AG09309 (cell line): ENCODE results near the gene SEMA3B.

ENCODE experiments used
- DNase-seq: peaks from one replicate; pipeline ENCODE4 v3.0.0-alpha.2; 2010; ENCODE audit warnings: low read depth
- H3K4me3 ChIP-seq: 2 replicates; pipeline ENCODE4 v1.5.1; 2011; ENCODE audit warnings: mild to moderate bottlenecking, low read depth, low read length, moderate library complexity; ENCODE audit not compliant: control insufficient read depth
- TF ChIP-seq, protein P1 (sequence below): IDR thresholded peaks from 2 replicates; pipeline ENCODE4 v1.5.1; 2011; ENCODE audit warnings: mild to moderate bottlenecking, low read depth, low read length, inconsistent platforms; ENCODE audit not compliant: insufficient read depth, control insufficient read depth; ENCODE audit errors: missing control alignments

SEMA3B gene

DNA sequence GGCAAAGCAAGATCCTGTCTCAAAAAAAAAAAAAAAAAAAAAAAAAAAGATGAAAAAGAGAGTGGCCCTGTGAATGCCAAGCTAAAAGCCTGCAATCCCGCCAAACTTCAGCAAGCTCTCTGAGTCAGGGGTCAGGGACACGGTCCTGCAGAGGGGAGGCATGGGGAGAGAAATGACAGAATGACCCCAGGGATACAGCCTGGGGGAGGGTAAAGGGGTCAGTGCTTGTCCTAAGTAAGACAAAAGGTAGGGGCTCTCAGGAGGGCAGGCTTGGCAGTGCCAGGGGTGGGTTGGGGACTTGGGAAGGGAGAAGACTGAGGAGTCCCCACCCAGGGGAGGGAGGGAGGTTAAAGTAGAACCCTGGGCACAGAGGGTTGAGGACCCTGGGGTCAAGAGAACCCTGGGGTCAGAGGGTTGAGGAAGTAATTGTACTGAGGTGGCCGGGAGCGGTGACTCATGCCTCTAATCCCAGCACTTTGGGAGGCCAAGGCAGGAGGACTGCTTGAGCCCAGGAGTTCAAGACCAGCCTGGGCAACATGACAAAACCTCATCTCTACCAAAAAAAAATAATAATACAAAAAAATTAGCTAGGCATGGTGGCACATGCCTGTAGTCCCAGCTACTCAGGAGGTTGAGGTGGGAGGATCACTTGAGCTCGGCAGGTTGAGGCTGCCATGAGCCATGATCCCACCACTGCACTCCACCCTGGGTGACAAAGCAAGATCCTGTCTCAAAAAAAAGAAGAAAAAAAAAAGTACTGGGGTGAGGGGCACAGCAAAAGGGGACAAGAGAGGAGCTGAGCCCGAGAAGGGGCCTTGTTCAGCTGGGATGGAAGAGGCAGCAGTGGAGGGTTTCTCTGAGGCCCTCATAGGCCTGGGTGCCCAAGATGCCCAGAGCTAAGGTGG is 5.2 kb upstream of the SEMA3B start:
- TF ChIP-seq, protein P1, sequence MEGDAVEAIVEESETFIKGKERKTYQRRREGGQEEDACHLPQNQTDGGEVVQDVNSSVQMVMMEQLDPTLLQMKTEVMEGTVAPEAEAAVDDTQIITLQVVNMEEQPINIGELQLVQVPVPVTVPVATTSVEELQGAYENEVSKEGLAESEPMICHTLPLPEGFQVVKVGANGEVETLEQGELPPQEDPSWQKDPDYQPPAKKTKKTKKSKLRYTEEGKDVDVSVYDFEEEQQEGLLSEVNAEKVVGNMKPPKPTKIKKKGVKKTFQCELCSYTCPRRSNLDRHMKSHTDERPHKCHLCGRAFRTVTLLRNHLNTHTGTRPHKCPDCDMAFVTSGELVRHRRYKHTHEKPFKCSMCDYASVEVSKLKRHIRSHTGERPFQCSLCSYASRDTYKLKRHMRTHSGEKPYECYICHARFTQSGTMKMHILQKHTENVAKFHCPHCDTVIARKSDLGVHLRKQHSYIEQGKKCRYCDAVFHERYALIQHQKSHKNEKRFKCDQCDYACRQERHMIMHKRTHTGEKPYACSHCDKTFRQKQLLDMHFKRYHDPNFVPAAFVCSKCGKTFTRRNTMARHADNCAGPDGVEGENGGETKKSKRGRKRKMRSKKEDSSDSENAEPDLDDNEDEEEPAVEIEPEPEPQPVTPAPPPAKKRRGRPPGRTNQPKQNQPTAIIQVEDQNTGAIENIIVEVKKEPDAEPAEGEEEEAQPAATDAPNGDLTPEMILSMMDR, result no peak
- no peak overlapping the region for H3K4me3 ChIP-seq
- DNase-seq, result no peak

DNA sequence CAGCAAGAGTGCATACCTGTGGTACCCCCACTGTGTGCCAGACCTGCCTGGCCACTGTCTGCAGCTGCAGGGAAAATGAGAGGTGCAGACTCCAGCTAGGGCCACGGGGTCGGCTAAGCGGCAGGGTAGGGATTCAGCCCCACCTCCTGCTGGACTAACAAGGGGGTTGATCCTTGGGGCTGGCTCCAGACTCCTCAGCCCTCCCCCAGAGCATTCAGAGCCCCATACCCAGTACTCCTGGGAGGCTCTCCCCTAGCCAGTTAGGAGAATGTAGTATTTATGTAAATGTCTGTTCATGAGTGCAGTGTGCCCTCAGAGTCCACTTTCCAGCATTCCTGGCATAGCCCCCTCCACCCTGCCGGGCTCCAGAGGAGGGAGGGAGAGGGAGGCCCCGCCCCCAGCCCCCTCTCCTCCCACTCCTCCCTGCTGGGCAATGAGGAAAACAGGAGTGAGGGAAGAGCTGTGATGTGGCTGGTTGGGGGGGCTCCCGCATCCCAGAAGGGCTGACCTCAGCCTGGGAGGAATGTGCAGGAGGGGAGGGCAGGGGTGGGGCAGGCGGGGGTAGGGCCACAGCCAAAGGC is 4.5 kb upstream of the SEMA3B start:
- DNase-seq, result peak; percentile 73
- no peak overlapping the region for H3K4me3 ChIP-seq

DNA sequence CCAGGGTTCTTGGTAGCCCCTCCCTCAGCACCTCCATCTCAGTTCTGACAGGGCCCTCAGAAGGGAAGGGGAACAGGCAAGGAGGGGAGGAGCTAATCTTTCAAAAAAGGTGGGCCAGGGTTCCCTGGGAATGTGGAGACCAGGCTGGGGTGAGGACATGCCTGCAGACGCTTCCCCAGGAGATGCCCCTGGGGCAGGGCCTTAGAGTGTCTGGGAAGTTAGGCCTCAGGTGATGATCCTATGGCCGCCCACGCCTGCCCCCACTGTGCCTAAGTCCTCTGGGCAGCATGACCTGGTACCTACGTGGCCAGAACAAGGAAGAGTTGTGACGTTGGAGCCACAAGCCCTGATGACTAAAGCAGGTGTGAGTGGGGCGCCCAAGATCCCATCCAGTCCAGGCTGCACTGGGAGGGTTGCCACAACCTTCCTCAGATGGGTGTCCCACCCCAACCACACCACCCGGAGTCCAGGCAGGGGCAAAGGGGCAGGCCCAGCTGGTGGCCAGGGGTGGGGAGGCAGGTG is 3.9 kb upstream of the SEMA3B start:
- DNase-seq, result no peak
- TF ChIP-seq, protein P1, result no peak
- no peak overlapping the region for H3K4me3 ChIP-seq

More for the DNA sequence above, 4.5 kb upstream of the SEMA3B start:
- TF ChIP-seq, protein P1, result no peak

DNA sequence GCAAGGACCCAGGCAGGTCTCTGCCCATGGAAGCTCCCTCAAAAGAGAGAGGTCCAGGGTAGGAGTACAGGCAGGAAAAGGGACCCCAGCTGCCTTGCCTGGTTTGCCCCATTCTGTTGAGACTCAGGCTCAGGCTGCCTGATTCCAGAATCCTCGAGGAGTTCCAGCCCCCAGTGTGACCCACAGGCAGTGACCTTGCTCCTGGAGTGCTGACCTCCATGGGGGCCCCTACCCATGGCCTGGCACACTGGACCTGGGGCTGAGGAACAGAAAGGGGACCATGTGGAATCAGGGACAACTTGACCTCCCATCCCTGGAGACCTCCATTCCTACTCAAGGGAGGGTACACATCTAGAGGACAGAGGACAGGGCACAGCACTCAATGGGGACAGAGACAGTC is 3.4 kb upstream of the SEMA3B start:
- no peak overlapping the region for H3K4me3 ChIP-seq
- TF ChIP-seq, protein P1, result no peak
- no peak for DNase-seq

DNA sequence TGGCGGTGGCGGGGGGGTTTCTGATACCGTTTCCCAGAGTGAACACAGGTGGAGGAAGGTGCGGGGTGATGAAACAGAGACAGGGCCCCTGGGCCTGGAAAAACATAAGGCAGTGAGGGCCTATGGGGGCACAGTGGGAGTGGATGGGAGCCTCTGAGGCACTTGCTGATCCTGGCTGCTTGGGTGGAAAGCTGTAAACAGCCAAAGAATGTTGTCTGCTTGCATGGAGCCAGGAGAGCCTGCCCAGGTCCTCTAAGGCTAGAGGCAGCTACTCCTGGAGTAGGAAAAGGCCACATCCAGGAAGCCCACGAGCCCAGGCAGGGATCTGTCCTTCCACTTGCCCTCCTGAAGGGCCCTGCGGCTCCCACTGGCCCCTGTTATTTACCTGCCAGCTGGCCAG is 2.9 kb upstream of the SEMA3B start:
- DNase-seq, result no peak
- TF ChIP-seq, protein P1, result no peak
- no peak overlapping the region for H3K4me3 ChIP-seq

DNA sequence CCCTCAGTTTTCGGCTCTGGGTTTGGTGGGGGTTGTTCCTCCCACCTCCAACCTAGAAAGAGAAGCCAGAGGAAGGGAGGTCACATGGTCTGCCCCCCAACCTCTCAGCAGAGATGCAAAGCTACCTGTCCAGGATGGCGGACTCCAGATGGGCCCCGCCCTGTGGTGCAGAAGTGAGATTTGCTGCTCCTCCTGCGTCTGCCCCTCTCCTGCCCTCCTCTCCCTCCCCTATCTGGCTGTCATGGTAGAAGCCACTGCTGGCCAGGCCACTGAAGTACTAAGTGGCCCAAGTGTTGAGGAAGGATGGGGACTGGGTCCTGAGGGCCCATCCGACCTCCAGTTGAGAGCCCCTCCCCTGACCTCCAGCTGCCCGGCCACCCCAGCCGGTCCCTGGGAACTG is 2.1 kb upstream of the SEMA3B start:
- H3K4me3 ChIP-seq, result peak overlapping the region; percentile 53
- TF ChIP-seq, protein P1, result no peak
- DNase-seq, result no peak
